HepG2 (cell line): ENCODE data around the gene ETS1. TPM values are rescaled to one million over a fixed set of nuclear protein-coding genes. Genes with fewer than 3 reads are reported as not detected.

Experiments used
- ATAC-seq: fragments of 200-7000 bp; cut with Tn5 transposase; 3 replicates; pipeline ENCODE4 v1.9.1; 2020; ENCODE audit warnings: mild to moderate bottlenecking, moderate library complexity
- BruUV-seq: library from RNA; stranded (reverse); fragments of 400-500 nt; replicated peaks from 2 replicates; lab custom pipeline; 2021; lab: Mats Ljungman, UMichigan
- CTCF ChIA-PET: fragments of 300-600 bp; formaldehyde crosslinking; extraction: SDS; loops from one replicate; lab custom pipeline; 2021; ENCODE audit warnings: low total read pairs, inconsistent platforms, low intra/inter-chr PET ratio; lab: Yijun Ruan, JAX
- POLR2A ChIA-PET: fragments of 350-600 bp; sonication (Branson Sonifier 250); formaldehyde crosslinking; loops from one replicate; lab custom pipeline; 2020; ENCODE audit warnings: antibody characterized with exemption, inconsistent platforms; lab: Yijun Ruan, JAX
- DNase-seq: peaks from one replicate; pipeline ENCODE4 v3.0.0-alpha.2; 2015; ENCODE audit warnings: low spot score
- FAIRE-seq: peaks from 3 replicates; lab custom pipeline; 2011; peaks lifted over from hg19 to GRCh38; lab: Jason Lieb, UNC
- H2AFZ ChIP-seq: one replicate; pipeline ENCODE4 v1.6.1; 2011; ENCODE audit warnings: low read length, inconsistent platforms
- H3K27ac ChIP-seq: fragments of 300-600 bp; 3 replicates; pipeline ENCODE4 v1.8.0; 2011; ENCODE audit warnings: mixed run types, mild to moderate bottlenecking, mixed read lengths, low read length, inconsistent platforms; ENCODE audit not compliant: insufficient read depth; ENCODE audit errors: extremely low read length
- H3K27me3 ChIP-seq, 2 experiments: fragments of 200-600 bp in 1 of 2; 2 replicates in 1 of 2; 3 replicates in 1 of 2; pipeline versions ENCODE4 v1.6.0 to v1.8.0; 2011; ENCODE audit warnings: low read length in 2 of 2, mild to moderate bottlenecking in 2 of 2, moderate library complexity in 2 of 2, inconsistent platforms in 1 of 2; ENCODE audit not compliant: insufficient read depth in 2 of 2, control insufficient read depth in 1 of 2
- H3K36me3 ChIP-seq, 2 experiments: fragments of 200-600 bp in 1 of 2; replicated peaks in 1 of 2; 2 replicates in 1 of 2; 3 replicates in 1 of 2; pipeline versions ENCODE4 v1.5.1 to v1.8.0; 2011; ENCODE audit warnings: low read length in 2 of 2, inconsistent platforms in 1 of 2; ENCODE audit not compliant: insufficient read depth in 2 of 2, control insufficient read depth in 1 of 2
- H3K4me1 ChIP-seq: 2 replicates; pipeline ENCODE4 v1.5.1; 2012; ENCODE audit warnings: low read length, inconsistent platforms; ENCODE audit not compliant: insufficient read depth
- H3K4me2 ChIP-seq: 2 replicates; pipeline ENCODE4 v1.6.0; 2011; ENCODE audit warnings: low read depth, low read length, inconsistent platforms
- H3K4me3 ChIP-seq, 3 experiments: fragments of 200-600 bp in 1 of 3; sonication (generic), shearing (Covaris generic) in 1 of 3; replicated peaks in 1 of 3; 2 replicates each; pipeline ENCODE4 v1.5.1; 2011 to 2016; ENCODE audit warnings: low read length in 3 of 3, inconsistent platforms in 2 of 3, low read depth in 2 of 3, mild to moderate bottlenecking in 2 of 3, control low read depth in 1 of 3, mixed read lengths in 1 of 3; ENCODE audit not compliant: insufficient read depth in 1 of 3
- H3K79me2 ChIP-seq: one replicate; pipeline ENCODE4 v1.6.1; 2011; ENCODE audit warnings: low read length, inconsistent platforms; ENCODE audit not compliant: insufficient read depth
- H3K9ac ChIP-seq: 2 replicates; pipeline ENCODE4 v1.6.0; 2011; ENCODE audit warnings: mild to moderate bottlenecking, low read depth, low read length, inconsistent platforms; ENCODE audit not compliant: insufficient read depth
- H3K9me3 ChIP-seq: 2 replicates; pipeline ENCODE4 v1.5.1; 2012; ENCODE audit warnings: mild to moderate bottlenecking, low read length
- H4K20me1 ChIP-seq: 2 replicates; pipeline ENCODE4 v1.6.0; 2011; ENCODE audit warnings: inconsistent platforms, mild to moderate bottlenecking, low read length, moderate library complexity; ENCODE audit not compliant: insufficient read depth
- ATF7-NPFF ChIP-seq: sonication (generic); formaldehyde crosslinking; IDR thresholded peaks from 2 replicates; pipeline ENCODE4 v1.8.1; 2023; ENCODE audit warnings: mild to moderate bottlenecking, low read depth, missing genetic modification reagents, moderate library complexity
- CEBPB ChIP-seq: IDR thresholded peaks from 2 replicates; pipeline ENCODE4 v1.6.1; 2011; ENCODE audit warnings: low read depth, low read length, improper control_type of control experiment, borderline replicate concordance
- E2F1 ChIP-seq: sonication (generic); formaldehyde crosslinking; IDR thresholded peaks from 2 replicates; pipeline ENCODE4 v1.5.0; 2020; ENCODE audit warnings: missing genetic modification reagents
- EZH2 ChIP-seq: conservative IDR thresholded peaks from 2 replicates; pipeline ENCODE4 v1.6.1; 2012; ENCODE audit warnings: mild to moderate bottlenecking, low read depth, low read length, moderate library complexity
- HBP1 ChIP-seq: IDR thresholded peaks from 2 replicates; pipeline ENCODE4 v1.6.1; 2016; ENCODE audit warnings: low read depth, control low read depth
- HDAC1 ChIP-seq: sonication (generic); formaldehyde crosslinking; IDR thresholded peaks from 2 replicates; pipeline ENCODE4 v1.5.1; 2020; ENCODE audit warnings: mild to moderate bottlenecking, missing genetic modification reagents
- TAF15 ChIP-seq: fragments of 200-400 bp; formaldehyde crosslinking; IDR thresholded peaks from one replicate; pipeline ENCODE4 v1.6.1; 2018; ENCODE audit warnings: mild to moderate bottlenecking, low read depth, low read length; ENCODE audit not compliant: poor library complexity, severe bottlenecking
- TSC22D2 ChIP-seq: sonication (generic); formaldehyde crosslinking; IDR thresholded peaks from 2 replicates; pipeline ENCODE4 v1.5.1; 2020; ENCODE audit warnings: missing genetic modification reagents, mild to moderate bottlenecking, borderline replicate concordance
- ZBTB37 ChIP-seq: sonication (generic); formaldehyde crosslinking; IDR thresholded peaks from 2 replicates; pipeline ENCODE4 v1.4.0; 2020; ENCODE audit warnings: mild to moderate bottlenecking, missing genetic modification reagents
- ZNF280B ChIP-seq: sonication (generic); formaldehyde crosslinking; IDR thresholded peaks from 2 replicates; pipeline ENCODE4 v1.5.0; 2020; ENCODE audit warnings: missing genetic modification reagents, mild to moderate bottlenecking, borderline replicate concordance
- ZNF749 ChIP-seq: sonication (generic); formaldehyde crosslinking; IDR thresholded peaks from 2 replicates; pipeline ENCODE4 v1.8.0; 2022; ENCODE audit warnings: mild to moderate bottlenecking, missing genetic modification reagents, moderate library complexity, borderline replicate concordance
- WGBS: methylation state at CpG from one replicate; pipeline ENCODE4 v1.1.6; 2017; ENCODE audit warnings: low lambda C conversion rate; 5-methylcytosine and 5-hydroxymethylcytosine counted together
- in situ Hi-C: cut with HindIII; loops from 2 replicates; pipeline ENCODE4 v1.10.0; 2017; ENCODE audit warnings: low pct_unique_long_range_greater_than_20kb; ENCODE audit not compliant: extremely low pct_ligation_motif_present
- intact Hi-C: fragments of 100-400 bp; cut with micrococcal nuclease; formaldehyde crosslinking; loops from one replicate; pipeline ENCODE4 v1.10.0; 2022; ENCODE audit not compliant: unreplicated experiment
- polyA plus RNA-seq, 8 experiments: library from polyadenylated mRNA; depleted of rRNA in 3 of 8; stranded (reverse) in 7 of 8; unstranded in 1 of 8; fragments of >200 nt; fragmentation: Illumina TruSeq in 4 of 8; extraction: Trizol in 4 of 8; gene quantifications; 2 replicates each; pipeline versions ENCODE4 v1.2.1 to v1.2.3, GENCODE V29; 2011 to 2016; ENCODE audit warnings: low read depth in 4 of 8, missing spikeins in 1 of 8, mixed read lengths in 1 of 8; ENCODE audit not compliant: insufficient read depth in 1 of 8
- total RNA-seq, 5 experiments: library from RNA; depleted of rRNA; stranded (reverse); fragments of >200 nt; fragmentation: Illumina TruSeq; extraction: Trizol; gene quantifications; 2 replicates each; pipeline ENCODE4 v1.2.3, GENCODE V29; 2016; ENCODE audit warnings: low read depth in 1 of 5

ETS1 gene
- total and polyA plus RNA-seq, 2 of the 13 experiments (the other 11 are each of a cell fraction or from before 2014, with no cell fraction given) = 0.18 to 0.34 TPM

- BruUV-seq = no TSS peak
- H3K79me2 ChIP-seq = no peaks in the 10 kb centered on the region
- intact Hi-C loops (no loop called here), in situ Hi-C loops (no loop called here)
- ChIA-PET CTCF (no interaction called here), POLR2A (no interaction called here)
- H2AFZ ChIP-seq = no peak overlapping the region
- no peak for ATAC-seq
- no peak overlapping the region for H3K9ac ChIP-seq
- peaks cover 0 to 8% of the 10 kb centered on the region in 2 experiments; a peak in 4 of 5 replicates for H3K27me3 ChIP-seq
- H3K27ac ChIP-seq = no peak overlapping the region
- peaks cover 8% of the 10 kb centered on the region for H3K4me1 ChIP-seq
- 48% methylated on average over 4 of the region's 4 CpGs for WGBS
- H3K9me3 ChIP-seq = no peaks in the 10 kb centered on the region
- no peak overlapping the region for H3K4me3 ChIP-seq
- no peak for FAIRE-seq
- TF ChIP-seq ATF7-NPFF (CRISPR knock-in tag) (no peak), ZNF280B (no peak), HDAC1 (no peak), TSC22D2 (CRISPR knock-in tag) (no peak), CEBPB (no peak), E2F1 (CRISPR knock-in tag) (no peak), ZNF749 (CRISPR knock-in tag) (no peak), TAF15 (no peak), EZH2 (no peak), ZBTB37 (CRISPR knock-in tag) (no peak), HBP1 (no peak)
- DNase-seq = no peak
- no peak overlapping the region for H3K4me2 ChIP-seq
- no peaks in the 10 kb centered on the region for H4K20me1 ChIP-seq
- no peaks in the 10 kb centered on the region for H3K36me3 ChIP-seq
These were observed 63.2 kb downstream of the ETS1 start for GRCh38 chr11:128524172-128524571.
